Right atrium auricular region (tissue), 2 donors: ENCODE data around the gene TEAD1. TPM values are rescaled to one million over a fixed set of nuclear protein-coding genes. Genes with fewer than 3 reads are reported as not detected.

Experiments
- DNase-seq: peaks from one replicate; pipeline ENCODE4 v3.0.0-alpha.2; 2019; ENCODE audit warnings: low spot score
- H3K27ac ChIP-seq, 2 donors: fragments of 200-600 bp; sonication (generic); 1 replicate in 1 of 2; 2 replicates in 1 of 2; pipeline ENCODE4 v1.5.1; 2016 to 2019
- H3K27me3 ChIP-seq, 2 donors: fragments of 200-600 bp; sonication (generic); one replicate each; pipeline versions ENCODE4 v1.5.1 to v1.6.0; 2017 to 2019
- H3K36me3 ChIP-seq: fragments of 200-600 bp; sonication (generic); one replicate; pipeline ENCODE4 v1.5.1; 2016
- H3K4me1 ChIP-seq, 2 donors: fragments of 200-600 bp; sonication (generic); one replicate each; pipeline versions ENCODE4 v1.5.1 to v1.6.0; 2017 to 2019
- H3K4me3 ChIP-seq, 2 donors: fragments of 200-600 bp; sonication (generic); 1 replicate in 1 of 2; 2 replicates in 1 of 2; pipeline ENCODE4 v1.5.1; 2017 to 2019; ENCODE audit warnings: mild to moderate bottlenecking in 1 of 2, moderate library complexity in 1 of 2
- H3K9me3 ChIP-seq, 2 donors: fragments of 200-600 bp; sonication (generic); one replicate each; pipeline ENCODE4 v1.5.1; 2019
- total RNA-seq, 2 donors: library from RNA; depleted of rRNA; stranded (reverse); fragments of >200 nt; gene quantifications; one replicate each; pipeline ENCODE4 v1.1.0, GENCODE V29; 2016
- TF ChIP-seq, protein P1 (sequence below), 2 donors: fragments of 200-600 bp; sonication (generic); IDR thresholded peaks; one replicate each; pipeline ENCODE4 v1.5.1; 2019; ENCODE audit warnings: antibody characterized with exemption in 2 of 2

Gene TEAD1
- total RNA-seq, 2 donors from 2014 or later, result 73.8 to 99.8 TPM

- TF ChIP-seq, protein P1, sequence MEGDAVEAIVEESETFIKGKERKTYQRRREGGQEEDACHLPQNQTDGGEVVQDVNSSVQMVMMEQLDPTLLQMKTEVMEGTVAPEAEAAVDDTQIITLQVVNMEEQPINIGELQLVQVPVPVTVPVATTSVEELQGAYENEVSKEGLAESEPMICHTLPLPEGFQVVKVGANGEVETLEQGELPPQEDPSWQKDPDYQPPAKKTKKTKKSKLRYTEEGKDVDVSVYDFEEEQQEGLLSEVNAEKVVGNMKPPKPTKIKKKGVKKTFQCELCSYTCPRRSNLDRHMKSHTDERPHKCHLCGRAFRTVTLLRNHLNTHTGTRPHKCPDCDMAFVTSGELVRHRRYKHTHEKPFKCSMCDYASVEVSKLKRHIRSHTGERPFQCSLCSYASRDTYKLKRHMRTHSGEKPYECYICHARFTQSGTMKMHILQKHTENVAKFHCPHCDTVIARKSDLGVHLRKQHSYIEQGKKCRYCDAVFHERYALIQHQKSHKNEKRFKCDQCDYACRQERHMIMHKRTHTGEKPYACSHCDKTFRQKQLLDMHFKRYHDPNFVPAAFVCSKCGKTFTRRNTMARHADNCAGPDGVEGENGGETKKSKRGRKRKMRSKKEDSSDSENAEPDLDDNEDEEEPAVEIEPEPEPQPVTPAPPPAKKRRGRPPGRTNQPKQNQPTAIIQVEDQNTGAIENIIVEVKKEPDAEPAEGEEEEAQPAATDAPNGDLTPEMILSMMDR (IDR thresholded peaks at IDR 0.05), result no peak
- Histone ChIP-seq H3K4me3 (no peak overlapping the region), H3K9me3 (no peaks in the 10 kb centered on the region), H3K4me1 (peaks cover 0 to 36% of the 10 kb centered on the region in 2 donors), H3K27me3 (no peaks in the 10 kb centered on the region), H3K27ac (no peak overlapping the region), H3K36me3 (no peaks in the 10 kb centered on the region)
- DNase-seq, result no peak
Observed at GRCh38 chr11:12752868-12753524, 78.8 kb downstream of the TEAD1 start.

GRCh38 chr11:12754021-12754420, 79.8 kb downstream of the TEAD1 start:
- no peak overlapping the region for H3K27ac ChIP-seq
- H3K4me1 ChIP-seq, result peaks cover 0 to 32% of the 10 kb centered on the region in 2 donors
- no peaks in the 10 kb centered on the region for H3K9me3 ChIP-seq
- no peak for DNase-seq
- H3K27me3 ChIP-seq, result no peaks in the 10 kb centered on the region
- no peak overlapping the region for H3K4me3 ChIP-seq
- TF ChIP-seq, protein P1 (IDR thresholded peaks at IDR 0.05), result no peak
- H3K36me3 ChIP-seq, result no peaks in the 10 kb centered on the region

- no peak overlapping the region for H3K4me3 ChIP-seq
- H3K27ac ChIP-seq, result no peak overlapping the region
- H3K27me3 ChIP-seq, result no peaks in the 10 kb centered on the region
- no peaks in the 10 kb centered on the region for H3K9me3 ChIP-seq
- H3K4me1 ChIP-seq, result peaks cover 0 to 32% of the 10 kb centered on the region in 2 donors
- TF ChIP-seq, protein P1 (IDR thresholded peaks at IDR 0.05), result no peak
- no peaks in the 10 kb centered on the region for H3K36me3 ChIP-seq
- DNase-seq, result no peak
Observed at GRCh38 chr11:12754582-12755234, 80.5 kb downstream of the TEAD1 start.

DNA sequence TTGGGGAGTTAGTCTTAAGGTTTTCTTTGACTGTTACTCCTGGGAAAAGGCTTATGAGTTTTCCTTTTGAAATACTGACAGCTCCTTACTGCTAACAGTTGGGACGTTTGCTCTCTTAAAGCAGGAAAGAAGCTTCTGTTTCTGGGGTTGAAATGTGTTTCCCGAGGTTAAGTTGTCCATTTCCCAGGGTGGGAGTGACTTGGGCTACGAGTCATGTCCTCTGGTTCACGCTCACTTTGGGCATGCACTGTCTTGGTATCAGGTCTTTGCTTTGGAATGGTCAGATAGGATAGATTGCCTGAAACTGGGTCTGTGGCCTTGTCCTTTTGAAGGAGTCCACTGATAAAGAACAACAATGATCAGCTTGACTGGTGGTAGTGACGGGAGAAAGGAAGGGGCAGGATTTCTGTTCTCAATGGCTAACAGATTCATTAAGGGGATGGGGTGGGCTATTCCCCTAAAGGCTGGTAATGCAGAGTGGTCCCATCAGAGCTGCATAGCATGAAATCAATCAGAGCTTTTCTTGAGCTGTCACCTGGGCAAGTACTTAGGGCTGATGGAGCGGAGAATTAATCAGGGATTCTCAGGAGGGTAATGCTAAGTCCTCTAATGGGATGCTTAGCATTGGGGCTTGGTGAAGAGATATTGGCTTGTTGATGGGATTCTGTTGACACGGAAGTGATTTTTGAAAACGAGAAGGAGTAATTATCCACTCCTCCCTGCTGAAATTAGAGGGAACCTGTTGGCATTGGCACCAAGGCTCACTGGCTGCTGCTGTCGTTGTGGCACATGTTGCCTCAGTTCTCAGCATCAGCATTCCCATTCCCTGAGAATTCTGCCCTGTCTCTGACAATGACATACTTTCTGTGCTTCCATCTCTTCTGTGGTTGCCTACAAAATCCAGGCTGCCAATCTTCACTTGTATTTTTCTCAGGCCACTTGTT, 81.6 kb downstream of the TEAD1 start:
- Histone ChIP-seq H3K36me3 (no peaks in the 10 kb centered on the region), H3K4me3 (no peak overlapping the region), H3K4me1 (peaks cover 0 to 28% of the 10 kb centered on the region in 2 donors), H3K27me3 (no peaks in the 10 kb centered on the region), H3K27ac (no peak overlapping the region), H3K9me3 (no peaks in the 10 kb centered on the region)
- TF ChIP-seq, protein P1 (IDR thresholded peaks at IDR 0.05), result no peak
- DNase-seq, result no peak

DNA sequence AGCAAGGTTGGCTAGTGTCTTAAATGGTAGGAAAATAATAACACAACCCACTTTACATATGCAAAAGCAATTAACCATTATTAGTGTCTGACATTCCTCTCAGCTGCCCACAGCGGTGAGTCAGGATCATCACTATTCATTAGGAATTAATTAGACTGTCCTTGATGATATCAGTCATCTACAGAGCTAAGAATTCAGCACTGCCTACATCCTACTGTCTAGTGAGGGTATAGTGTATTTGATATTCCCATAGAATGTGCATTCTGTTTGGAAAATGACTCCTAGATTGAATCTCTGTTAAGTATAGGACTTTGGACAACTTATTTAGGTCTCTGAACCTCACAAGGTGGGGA, 82.2 kb downstream of the TEAD1 start:
- Histone ChIP-seq H3K36me3 (no peaks in the 10 kb centered on the region), H3K9me3 (no peaks in the 10 kb centered on the region), H3K4me1 (peaks cover 0 to 28% of the 10 kb centered on the region in 2 donors), H3K27me3 (no peaks in the 10 kb centered on the region), H3K4me3 (no peak overlapping the region), H3K27ac (peak overlapping the region in 1 of 2 donors; percentile 55)
- no peak for DNase-seq
- TF ChIP-seq, protein P1 (IDR thresholded peaks at IDR 0.05), result no peak
